Measurements from ENCODE around the gene CD55. TPM values are rescaled to one million over a fixed set of nuclear protein-coding genes. Genes with fewer than 3 reads are reported as not detected.

CD55 gene
- total and polyA plus RNA-seq, 2 of the 13 experiments (the other 11 are each of a cell fraction or from before 2014, with no cell fraction given): 6.0 to 56.0 TPM

GRCh38 chr1:207284209-207284897 lies 37.1 kb upstream of the CD55 start:
- no peak for TF ChIP-seq ZNF431 (CRISPR knock-in tag; IDR thresholded peaks at IDR 0.05; ENCODE audit: borderline replicate concordance, low read depth)
- TF ChIP-seq ZSCAN21 (CRISPR knock-in tag; IDR thresholded peaks at IDR 0.05; ENCODE audit: borderline replicate concordance): no peak
- no peak for TF ChIP-seq ELF1 (CRISPR knock-in tag; IDR thresholded peaks at IDR 0.05)
- TF ChIP-seq ZSCAN22 (CRISPR knock-in tag; IDR thresholded peaks at IDR 0.05): no peak
- no peak for TF ChIP-seq ZNF224 (CRISPR knock-in tag; IDR thresholded peaks at IDR 0.05)
- TF ChIP-seq, protein P1, sequence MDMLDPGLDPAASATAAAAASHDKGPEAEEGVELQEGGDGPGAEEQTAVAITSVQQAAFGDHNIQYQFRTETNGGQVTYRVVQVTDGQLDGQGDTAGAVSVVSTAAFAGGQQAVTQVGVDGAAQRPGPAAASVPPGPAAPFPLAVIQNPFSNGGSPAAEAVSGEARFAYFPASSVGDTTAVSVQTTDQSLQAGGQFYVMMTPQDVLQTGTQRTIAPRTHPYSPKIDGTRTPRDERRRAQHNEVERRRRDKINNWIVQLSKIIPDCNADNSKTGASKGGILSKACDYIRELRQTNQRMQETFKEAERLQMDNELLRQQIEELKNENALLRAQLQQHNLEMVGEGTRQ (IDR thresholded peaks at IDR 0.05; ENCODE audit: low read depth, low read length): no peak
- TF ChIP-seq, protein P1 (CRISPR knock-in tag; IDR thresholded peaks at IDR 0.05; ENCODE audit: borderline replicate concordance): no peak
- TF ChIP-seq, protein P2, sequence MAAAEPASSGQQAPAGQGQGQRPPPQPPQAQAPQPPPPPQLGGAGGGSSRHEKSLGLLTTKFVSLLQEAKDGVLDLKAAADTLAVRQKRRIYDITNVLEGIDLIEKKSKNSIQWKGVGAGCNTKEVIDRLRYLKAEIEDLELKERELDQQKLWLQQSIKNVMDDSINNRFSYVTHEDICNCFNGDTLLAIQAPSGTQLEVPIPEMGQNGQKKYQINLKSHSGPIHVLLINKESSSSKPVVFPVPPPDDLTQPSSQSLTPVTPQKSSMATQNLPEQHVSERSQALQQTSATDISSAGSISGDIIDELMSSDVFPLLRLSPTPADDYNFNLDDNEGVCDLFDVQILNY (CRISPR knock-in tag; conservative IDR thresholded peaks at IDR 0.05): no peak
- Histone ChIP-seq H3K4me2 (ENCODE audit: low read depth, low read length) (no peak overlapping the region), H3K9me3 (ENCODE audit: low read length) (no peaks in the 10 kb centered on the region), H3K27me3 (ENCODE audit: control insufficient read depth in 1 of 2, insufficient read depth in 2 of 2, low read length in 2 of 2) (no peaks in the 10 kb centered on the region), H3K27ac (ENCODE audit: extremely low read length, insufficient read depth, low read length) (no peak overlapping the region), H3K4me1 (ENCODE audit: insufficient read depth, low read length) (peaks cover 6% of the 10 kb centered on the region; the same call in 1 of the 2 replicates), H3K79me2 (ENCODE audit: insufficient read depth, low read length) (no peaks in the 10 kb centered on the region), H3K4me3 (replicated peaks in 1 of 3; ENCODE audit: insufficient read depth in 1 of 3, low read depth in 2 of 3, low read length in 3 of 3) (no peak overlapping the region), H4K20me1 (ENCODE audit: insufficient read depth, low read length) (no peaks in the 10 kb centered on the region), H3K9ac (ENCODE audit: insufficient read depth, low read depth, low read length) (no peak overlapping the region), H2AFZ (ENCODE audit: low read length) (no peak overlapping the region), H3K36me3 (replicated peaks in 1 of 2; ENCODE audit: control insufficient read depth in 1 of 2, insufficient read depth in 2 of 2, low read length in 2 of 2) (no peaks in the 10 kb centered on the region)
- ChIA-PET CTCF (ENCODE audit: low intra/inter-chr PET ratio, low total read pairs) (no interaction called here), POLR2A (no interaction called here)
- BruUV-seq (replicated peaks): no TSS peak
- FAIRE-seq (no peak), DNase-seq (ENCODE audit: low spot score) (no peak), ATAC-seq (no peak)
- intact Hi-C loops (cut with micrococcal nuclease; ENCODE audit: unreplicated experiment) (no loop called here), in situ Hi-C loops (cut with HindIII; ENCODE audit: extremely low pct_ligation_motif_present, low pct_unique_long_range_greater_than_20kb) (no loop called here)
- 8% methylated on average over 5 of the region's 5 CpGs for WGBS (ENCODE audit: low lambda C conversion rate)
